GM13976 (cell line): Measurements from ENCODE around the gene ZNF500.

Experiments used
- DNase-seq: peaks from one replicate; pipeline ENCODE4 v3.0.0; 2012; ENCODE audit warnings: low spot score
- in situ Hi-C: fragments of 300-500 bp; cut with MboI; formaldehyde crosslinking; loops from one replicate; pipeline ENCODE4 v1.12.0; 2022; ENCODE audit warnings: low sequenced_read_pairs, mixed read lengths, inconsistent platforms; ENCODE audit not compliant: unreplicated experiment
- TF ChIP-seq, protein P1 (sequence below): IDR thresholded peaks from 2 replicates; pipeline ENCODE4 v1.5.1; 2012; ENCODE audit warnings: borderline replicate concordance, mild to moderate bottlenecking; ENCODE audit not compliant: insufficient read depth; ENCODE audit errors: extremely low read depth, missing control alignments, control extremely low read depth

Gene ZNF500

DNA sequence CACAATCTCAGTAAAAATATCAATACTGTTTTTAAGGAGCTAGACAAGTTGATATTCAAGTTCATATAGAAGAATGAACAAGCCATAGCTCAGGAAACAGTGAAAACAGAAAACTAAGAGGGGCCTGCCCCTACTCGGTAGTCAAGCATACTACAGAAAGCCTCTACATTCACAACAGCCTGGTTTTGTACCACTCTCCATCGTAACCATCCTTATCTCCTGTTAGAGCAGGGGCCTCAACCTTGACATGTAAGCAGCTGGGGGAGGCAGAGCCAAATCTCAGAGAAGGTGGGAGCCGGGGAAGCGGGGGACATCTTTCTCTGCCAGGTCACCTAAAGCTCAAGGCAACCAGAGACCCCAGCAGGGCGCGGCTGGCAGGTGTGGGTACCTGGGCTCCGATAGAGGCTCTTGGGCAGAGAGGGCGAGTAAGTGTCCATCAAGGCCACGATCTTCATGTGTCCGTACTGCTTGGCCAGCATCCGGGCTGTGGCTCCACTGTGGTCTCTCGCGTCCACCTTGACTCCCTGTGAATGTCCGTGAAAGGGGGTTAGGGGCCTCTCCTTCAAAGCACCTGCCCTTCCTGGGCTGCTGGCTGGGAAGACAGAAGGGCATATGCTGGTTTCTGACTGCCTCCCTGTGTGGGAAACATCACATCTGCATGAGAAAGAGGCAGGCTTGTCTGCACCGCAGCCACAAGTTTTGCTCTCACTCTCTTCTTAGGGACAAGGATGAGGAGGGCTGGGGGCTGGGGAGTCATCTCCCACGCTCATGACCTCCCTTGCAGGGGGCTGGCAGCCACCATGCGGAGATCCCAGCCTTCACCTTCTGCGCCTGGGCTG lies 53.1 kb downstream of the ZNF500 start:
- no peak for DNase-seq
- in situ Hi-C loops = no loop called here
- TF ChIP-seq, protein P1, sequence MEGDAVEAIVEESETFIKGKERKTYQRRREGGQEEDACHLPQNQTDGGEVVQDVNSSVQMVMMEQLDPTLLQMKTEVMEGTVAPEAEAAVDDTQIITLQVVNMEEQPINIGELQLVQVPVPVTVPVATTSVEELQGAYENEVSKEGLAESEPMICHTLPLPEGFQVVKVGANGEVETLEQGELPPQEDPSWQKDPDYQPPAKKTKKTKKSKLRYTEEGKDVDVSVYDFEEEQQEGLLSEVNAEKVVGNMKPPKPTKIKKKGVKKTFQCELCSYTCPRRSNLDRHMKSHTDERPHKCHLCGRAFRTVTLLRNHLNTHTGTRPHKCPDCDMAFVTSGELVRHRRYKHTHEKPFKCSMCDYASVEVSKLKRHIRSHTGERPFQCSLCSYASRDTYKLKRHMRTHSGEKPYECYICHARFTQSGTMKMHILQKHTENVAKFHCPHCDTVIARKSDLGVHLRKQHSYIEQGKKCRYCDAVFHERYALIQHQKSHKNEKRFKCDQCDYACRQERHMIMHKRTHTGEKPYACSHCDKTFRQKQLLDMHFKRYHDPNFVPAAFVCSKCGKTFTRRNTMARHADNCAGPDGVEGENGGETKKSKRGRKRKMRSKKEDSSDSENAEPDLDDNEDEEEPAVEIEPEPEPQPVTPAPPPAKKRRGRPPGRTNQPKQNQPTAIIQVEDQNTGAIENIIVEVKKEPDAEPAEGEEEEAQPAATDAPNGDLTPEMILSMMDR = no peak

DNA sequence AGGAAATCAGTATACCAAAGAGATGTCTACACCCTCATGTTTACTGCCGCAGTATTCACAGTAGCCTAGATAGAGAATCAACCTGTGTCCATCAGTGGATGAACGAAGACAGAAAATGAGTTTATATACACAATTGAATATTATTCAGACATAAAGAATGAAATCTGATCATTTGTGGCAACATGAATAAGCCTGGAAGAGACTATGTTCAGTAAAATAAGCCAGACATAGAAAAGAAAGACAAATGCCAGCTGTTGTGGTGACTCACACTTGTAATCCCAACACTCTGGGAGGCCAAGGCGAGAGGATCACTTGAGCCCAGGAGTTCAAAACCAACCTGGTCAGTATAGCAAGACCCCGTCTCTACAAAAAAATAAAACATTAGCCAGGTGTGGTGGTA lies 57.5 kb downstream of the ZNF500 start:
- TF ChIP-seq, protein P1 = no peak
- in situ Hi-C loops = no loop called here
- no peak for DNase-seq

DNA sequence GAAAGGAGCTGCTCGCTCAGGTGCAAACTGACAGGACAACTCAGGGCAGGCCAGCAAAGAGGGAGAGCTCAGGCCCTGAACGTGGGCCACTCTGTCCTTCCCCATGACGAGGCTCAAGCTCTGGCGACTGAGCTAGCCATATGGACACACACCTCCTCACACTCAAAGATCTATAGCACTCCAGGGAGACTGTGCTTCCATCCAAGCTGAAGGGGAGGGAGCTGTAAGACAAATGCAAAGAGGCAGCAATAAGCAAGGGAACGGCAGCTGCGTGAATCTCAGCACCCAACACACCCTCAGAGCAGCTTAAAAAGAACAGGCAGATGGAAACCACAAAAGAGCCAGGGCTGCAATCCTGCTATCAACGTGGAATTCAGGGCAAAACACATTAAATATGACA lies 60.1 kb downstream of the ZNF500 start:
- in situ Hi-C loops = no loop called here
- TF ChIP-seq, protein P1 = no peak
- DNase-seq = no peak

DNA sequence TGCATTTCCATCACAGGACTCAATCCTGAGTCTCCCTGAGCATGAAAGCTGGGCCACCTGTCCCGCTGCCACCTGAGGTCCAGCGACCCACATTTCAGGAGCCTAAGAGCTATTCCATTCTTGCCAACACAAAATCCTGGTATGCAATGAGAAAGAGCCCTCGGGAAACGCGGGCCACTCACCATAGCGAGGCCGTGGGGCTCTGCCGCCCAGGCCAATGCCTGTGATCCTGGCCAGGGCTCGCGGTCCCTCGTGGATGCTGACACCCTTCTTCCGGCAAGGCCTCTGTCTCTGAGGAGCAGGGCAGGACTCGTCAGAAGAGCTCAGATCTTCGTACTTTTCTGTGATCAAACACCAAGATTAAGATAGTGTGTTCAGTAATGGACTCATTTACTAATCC lies 62.0 kb downstream of the ZNF500 start:
- DNase-seq = no peak
- in situ Hi-C loops = no loop called here
- TF ChIP-seq, protein P1 = no peak

DNA sequence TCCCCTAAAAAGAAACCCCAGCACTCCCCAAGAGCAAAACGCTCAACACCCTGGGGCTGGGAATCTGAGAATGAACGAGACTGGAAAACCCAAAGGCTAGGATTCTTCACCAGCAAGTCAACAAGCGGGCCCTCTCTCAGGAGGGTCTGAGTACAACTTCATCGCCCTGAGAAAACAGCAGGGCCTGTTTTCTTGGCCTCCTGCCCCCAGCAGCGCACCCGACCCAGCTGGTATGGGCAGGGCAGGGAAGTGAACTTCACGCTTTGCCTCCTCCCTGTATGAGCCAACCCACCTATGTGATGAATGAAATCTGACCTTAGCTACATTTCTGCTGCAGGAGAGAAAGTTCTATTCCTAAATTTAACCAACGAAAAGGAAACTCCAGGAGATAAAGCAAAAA lies 62.5 kb downstream of the ZNF500 start:
- TF ChIP-seq, protein P1 = no peak
- in situ Hi-C loops = no loop called here
- no peak for DNase-seq

DNA sequence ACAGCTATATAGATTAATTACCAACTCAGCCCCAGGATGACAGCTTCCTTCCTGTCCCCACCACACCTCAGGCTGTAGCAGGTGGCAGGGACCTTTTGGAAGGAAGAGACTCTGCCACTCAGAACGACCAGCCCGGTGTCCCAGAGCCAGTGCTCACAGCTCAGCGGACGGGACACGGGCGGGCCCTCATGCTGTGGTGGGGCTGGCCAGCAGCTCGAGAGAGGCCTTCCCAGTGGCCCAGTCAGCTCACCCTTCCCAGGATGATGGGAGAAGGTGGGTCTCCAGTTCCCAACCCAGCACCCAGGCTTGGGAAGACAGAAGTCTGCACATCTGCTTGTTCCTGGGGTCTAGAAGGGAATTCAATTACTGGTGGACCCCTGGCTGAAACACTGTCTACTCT lies 63.1 kb downstream of the ZNF500 start:
- TF ChIP-seq, protein P1 = no peak
- in situ Hi-C loops = no loop called here
- DNase-seq = no peak
